Frontal cortex (tissue), 4 donors: ENCODE data around the gene MBD5. TPM values are rescaled to one million over a fixed set of nuclear protein-coding genes. Genes with fewer than 3 reads are reported as not detected.

Experiments used
- DNase-seq, 2 donors: peaks; one replicate each; pipeline ENCODE4 v3.0.0; 2012; ENCODE audit warnings: low spot score in 2 of 2
- FAIRE-seq: peaks from 2 replicates; lab custom pipeline; 2012; peaks lifted over from hg19 to GRCh38; lab: Jason Lieb, UNC
- total RNA-seq: library from RNA; depleted of rRNA; stranded (reverse); fragments of >200 nt; gene quantifications from one replicate; pipeline ENCODE4 v1.2.3, GENCODE V29; 2014
- donor health status: control.
- donor health status: control.
- donor health status: control.

The MBD5 gene
- total RNA-seq, 1 donor from 2014 or later, result 29.3 TPM

DNA sequence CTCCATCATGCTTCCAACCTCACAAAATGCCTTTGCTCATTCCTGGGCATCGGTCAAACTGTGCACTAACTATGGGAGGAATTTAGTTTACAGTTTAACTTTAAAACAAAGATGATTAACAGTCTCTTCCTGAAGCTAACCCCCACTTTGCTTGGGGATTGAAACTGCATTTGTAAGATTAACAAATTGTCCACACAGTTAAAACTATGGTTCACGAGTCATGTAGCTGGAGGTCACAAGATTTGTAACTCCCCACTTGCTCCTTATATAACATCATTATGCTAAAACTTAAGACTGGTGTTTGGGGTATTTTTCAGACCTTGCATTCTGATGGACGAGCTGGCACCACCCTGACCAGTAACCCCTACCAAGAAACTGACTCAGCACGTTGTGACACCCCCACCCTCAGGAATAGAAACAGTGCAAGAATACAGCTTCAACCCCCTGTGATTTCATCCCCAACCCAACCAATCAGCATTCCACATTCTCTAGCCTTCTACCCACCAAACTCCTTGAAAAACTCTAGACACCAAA, 252.3 kb downstream of the MBD5 start:
- DNase-seq (no peak), FAIRE-seq (no peak)

DNA sequence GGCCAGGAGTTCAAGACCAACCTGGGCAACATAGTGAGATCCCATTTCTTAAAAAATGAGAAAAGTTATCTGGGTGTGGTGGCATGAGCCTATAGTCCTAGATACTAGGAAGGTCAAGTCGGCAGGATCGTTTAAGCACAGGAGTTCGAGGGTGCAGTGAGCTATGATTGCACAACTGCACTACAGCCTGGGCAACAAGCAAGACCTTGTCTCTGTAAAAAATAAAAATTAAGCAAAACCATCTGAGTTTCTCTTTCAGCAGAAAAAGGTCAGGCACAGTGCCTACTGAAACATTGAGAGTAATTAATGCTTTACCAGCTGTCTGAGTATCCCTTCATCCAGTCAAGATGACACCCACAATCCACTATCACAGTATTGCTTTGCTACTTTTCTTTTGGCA, 258.3 kb downstream of the MBD5 start:
- no peak for FAIRE-seq
- DNase-seq, result no peak

DNA sequence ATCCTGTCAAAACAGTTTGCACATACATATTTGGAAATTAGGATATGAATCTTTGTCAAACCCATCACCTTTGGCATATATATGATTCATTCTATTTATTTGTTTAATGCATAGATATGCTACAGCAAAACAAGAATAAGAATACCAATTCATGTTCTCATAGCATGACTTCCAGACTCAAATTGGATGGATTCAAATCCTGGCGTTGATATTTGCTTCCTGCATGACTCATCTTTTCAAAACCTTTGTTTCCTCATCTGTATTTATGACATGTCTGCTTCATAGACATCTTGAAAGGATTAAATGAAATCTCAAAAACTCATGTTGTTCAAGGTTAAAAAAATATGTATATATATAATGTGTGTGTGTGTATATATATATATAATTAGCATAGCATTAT, 261.3 kb downstream of the MBD5 start:
- DNase-seq (no peak), FAIRE-seq (no peak)

DNA sequence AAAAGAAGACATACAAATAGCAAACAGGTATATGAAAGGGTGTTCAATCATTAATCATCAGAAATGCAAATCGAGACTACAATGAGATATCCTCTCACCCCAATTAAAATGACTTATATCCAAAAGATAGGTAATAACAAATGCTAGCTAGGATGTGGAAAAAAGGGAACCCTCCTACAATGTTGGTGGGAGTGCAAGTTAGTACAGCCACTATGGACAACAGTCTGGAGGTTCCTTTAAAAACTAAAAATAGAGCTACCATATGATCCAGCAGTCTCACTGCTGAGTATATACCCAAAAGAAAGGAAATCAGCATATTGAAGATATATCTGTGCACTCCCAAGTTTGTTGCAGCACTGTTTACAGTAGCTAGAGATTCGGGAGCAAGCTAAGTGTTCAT, 271.5 kb downstream of the MBD5 start:
- DNase-seq, result no peak
- FAIRE-seq, result no peak

DNA sequence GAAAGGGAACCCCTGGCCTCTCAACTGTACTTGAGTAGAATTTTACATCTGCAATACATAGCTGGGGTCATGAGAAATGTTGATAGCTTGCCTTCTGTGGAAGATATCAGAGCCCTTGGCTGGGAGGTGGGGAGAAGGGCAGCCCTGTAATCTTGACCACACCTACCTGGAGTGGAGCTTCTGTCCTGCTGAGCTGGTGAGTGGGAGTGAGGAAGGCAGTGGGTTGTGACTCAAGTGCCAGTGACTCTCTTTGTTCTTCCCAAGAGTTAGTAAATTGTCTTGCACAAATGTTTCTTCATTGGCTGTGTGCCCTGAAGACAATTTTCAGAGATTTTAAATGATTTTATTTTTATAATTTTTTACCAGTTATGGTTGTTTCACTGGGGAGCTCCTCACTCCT, 277.3 kb downstream of the MBD5 start:
- FAIRE-seq (no peak), DNase-seq (no peak)

DNA sequence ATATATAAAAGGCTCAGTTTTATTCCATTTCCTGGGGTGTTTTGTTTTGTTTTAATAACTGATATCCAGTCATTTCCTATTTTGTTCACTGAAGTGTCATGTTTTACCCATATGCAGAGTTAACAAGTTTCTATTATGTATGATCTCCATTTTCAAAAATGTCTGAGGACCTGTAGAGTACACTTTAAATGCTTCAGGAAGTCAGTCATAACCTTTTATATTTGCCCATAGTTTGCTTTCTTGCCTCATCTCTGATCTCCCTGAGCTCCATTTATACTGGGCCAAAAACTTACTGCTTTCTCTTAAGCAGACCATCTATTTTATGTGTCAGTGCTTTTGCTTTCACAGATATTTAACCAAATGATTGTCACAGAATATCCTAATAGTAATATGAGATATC, 278.7 kb downstream of the MBD5 start:
- no peak for FAIRE-seq
- DNase-seq, result no peak

DNA sequence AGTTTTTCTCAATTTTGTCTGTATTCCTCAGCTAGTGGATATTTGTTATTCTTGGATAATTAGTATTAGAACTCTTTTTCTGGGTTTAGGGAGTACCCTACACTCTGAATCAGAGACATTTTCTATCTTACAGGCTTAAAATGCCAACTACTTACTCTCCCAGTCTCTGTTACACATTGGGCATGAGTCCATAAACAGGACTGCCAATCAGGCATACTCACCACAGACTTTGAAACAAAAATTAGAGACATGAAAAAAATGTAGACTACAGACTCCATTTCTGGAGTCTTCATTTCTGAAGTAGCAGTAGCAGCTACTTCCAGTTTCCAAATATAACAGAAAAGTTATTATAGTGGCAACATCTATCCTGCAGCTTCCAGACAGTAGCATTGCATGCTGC, 279.7 kb downstream of the MBD5 start:
- DNase-seq (no peak), FAIRE-seq (no peak)

DNA sequence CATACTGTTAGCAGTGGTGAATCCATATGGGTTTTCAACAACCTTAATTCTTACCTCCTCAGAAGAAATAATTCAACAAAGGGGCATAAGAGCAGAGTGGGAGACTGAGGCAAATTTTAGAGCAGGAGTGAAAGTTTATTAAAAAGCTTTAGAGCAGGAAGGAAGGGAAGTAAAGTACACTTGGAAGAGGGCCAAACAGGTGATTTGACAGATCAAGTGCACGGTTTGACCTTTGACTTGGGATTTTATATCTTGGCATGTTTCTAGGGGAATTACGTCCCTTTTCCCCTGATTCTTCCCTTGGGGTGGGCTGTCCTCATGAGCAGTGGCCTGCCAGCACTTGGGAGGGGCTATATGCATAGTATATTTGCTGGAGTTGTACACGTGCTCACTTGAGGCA, 280.5 kb downstream of the MBD5 start:
- DNase-seq, result no peak
- FAIRE-seq, result no peak

- FAIRE-seq, result no peak
- no peak for DNase-seq
These were observed 281.6 kb downstream of the MBD5 start for GRCh38 chr2:148302526-148302925.

DNA sequence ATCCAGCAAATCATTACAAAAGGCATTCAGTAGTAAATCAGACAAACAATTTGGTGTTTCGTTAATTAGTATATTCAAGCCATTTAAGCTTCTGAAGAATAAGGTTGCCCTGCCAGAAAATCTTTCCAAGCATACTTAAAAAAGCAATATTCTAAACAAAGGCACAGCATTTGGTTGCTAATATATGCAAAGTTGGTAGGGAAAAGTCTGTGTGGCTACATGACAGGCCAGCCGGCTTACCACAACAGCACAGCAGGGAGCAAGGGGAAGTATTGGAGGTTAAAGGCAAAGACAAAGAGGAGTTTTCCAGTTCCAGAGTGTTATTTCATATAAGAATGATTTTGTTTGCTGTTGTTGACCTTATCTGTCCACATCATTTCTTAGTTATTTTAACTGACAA, 282.3 kb downstream of the MBD5 start:
- FAIRE-seq, result no peak
- DNase-seq, result no peak

GRCh38 chr2:148305476-148305875, 284.6 kb downstream of the MBD5 start:
- FAIRE-seq (no peak), DNase-seq (no peak)

GRCh38 chr2:148306027-148306426, 285.1 kb downstream of the MBD5 start:
- no peak for FAIRE-seq
- no peak for DNase-seq

- no peak for FAIRE-seq
- no peak for DNase-seq
These were observed 296.7 kb downstream of the MBD5 start for GRCh38 chr2:148317598-148317997.

- FAIRE-seq, result no peak
These were observed 317.6 kb downstream of the MBD5 start for GRCh38 chr2:148338541-148338940.

DNA sequence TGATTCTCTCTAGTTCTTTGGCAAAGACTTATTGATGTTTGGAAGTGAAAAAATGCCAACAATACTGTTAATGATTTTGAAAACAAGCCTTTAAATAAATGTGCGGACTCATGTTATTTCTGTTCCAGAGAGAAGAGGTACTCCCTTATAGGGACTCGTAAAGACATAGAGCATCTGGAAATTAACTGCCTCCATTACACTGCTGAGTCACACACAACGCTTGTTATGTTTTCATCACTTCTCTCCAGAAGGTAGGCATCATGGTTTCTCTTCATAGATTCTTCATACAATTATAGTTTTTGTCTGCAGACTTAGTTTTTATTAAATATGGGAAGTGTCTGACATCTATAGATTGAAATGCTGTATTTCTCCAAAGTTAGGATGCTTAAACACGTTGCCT, 321.2 kb downstream of the MBD5 start:
- FAIRE-seq (no peak), DNase-seq (no peak)

More at GRCh38 chr2:148338541-148338940, 317.6 kb downstream of the MBD5 start:
- DNase-seq, result no peak

GRCh38 chr2:148350199-148350598, 329.3 kb downstream of the MBD5 start:
- FAIRE-seq (no peak), DNase-seq (no peak)

DNA sequence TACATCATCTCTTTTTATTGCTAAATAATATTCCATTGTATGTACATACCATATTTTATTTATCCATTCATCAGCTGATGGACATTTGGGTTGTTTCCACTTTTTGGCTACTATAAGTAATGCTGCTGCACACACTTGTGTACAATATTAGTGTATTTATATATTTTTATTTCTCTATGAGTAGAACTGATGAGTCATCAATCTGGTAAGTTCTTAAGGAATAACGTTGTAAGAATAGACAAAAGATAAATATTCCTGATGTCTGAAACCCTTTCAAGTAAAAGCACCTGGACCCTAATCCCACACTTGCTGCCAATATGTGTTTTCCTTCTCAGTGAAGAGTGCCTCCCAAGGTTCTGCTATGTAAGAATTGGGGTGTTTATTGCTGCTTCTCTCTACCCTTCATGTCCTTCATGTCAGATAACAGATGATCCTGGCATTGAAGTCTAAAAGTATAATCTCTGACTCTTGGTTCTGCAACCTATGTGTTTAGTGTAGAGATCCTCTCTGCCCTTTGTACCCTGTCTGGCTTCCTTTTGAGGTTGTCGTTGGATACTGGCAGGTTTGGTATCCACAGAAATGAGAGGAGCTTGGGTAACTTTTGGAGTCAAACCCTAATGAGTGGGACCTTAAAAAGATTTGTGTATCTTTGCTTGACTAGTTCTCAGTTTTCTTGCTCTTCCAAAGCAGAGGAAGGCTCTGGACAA, 330.7 kb downstream of the MBD5 start:
- FAIRE-seq, result no peak
- DNase-seq, result no peak

- FAIRE-seq (no peak), DNase-seq (no peak)
These were observed 337.5 kb downstream of the MBD5 start for GRCh38 chr2:148358375-148358774.

- no peak for DNase-seq
- FAIRE-seq, result no peak
These were observed 339.8 kb downstream of the MBD5 start for GRCh38 chr2:148360662-148361061.

DNA sequence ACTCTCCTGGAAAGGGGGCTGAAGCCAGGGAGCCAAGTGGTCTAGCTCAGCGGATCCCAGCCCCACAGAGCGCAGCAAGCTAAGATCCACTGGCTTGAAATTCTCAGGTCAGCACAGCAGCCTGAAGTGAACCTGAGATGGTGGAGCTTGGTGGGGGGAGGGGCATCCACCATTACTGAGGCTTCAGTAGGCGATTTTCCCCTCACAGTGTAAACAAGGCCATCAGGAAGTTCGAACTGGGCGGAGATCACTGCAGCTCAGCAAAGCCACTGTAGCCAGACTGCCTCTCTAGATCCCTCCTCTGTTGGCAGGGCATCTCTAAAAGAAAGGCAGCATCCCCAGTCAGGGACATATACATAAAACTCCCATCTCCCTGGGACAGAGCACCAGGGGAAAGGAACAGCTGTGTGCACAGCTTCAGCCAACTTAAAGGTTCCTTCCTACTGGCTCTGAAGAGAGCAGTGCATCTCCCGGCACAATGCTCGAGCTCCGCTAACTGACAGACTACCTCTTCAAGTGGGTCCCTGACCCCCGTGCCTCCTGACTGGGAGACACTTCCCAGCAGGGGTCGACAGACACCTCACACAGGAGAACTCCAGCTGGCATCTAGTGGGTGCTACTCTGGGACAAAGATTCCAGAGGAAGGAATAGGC, 341.4 kb downstream of the MBD5 start:
- FAIRE-seq, result no peak

DNA sequence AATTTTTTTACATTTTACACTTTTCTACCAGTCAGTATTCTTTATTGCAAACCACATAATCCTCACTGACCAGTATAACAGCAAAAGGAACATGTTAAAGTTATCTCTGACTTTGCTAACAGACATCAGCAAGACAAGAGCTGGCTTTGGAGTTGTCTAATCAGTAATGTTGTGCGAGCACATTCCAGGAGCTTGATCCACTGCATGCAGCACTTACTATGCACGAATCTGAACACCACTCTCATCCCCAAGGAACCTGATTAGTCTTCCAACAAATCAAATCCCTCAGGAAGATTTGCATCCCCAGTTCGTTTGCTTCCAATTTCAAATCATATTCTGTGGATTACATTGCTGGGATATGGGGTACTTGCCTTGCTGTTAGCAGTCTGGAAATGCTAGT, 354.3 kb downstream of the MBD5 start:
- no peak for FAIRE-seq

More for the DNA sequence above, 341.4 kb downstream of the MBD5 start:
- DNase-seq, result no peak

DNA sequence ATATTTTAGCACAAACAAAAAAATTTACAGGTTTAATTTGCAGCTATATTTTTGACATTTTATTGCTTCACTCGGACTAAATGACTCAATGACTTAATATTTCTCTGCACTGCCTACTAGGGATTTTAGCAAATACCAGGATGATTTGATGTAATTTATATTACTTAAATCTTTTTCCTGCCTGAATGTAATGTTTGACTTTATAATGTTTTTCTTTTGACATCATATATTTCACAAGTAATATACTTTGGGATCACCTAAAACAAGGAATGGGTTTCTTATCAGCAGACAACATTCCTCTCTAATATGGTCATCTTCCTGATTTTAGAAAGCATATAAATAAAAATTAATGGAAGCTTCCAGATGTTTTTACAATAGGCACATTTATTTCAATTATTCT, 370.4 kb downstream of the MBD5 start:
- FAIRE-seq, result no peak
- DNase-seq, result no peak

More for the DNA sequence above, 354.3 kb downstream of the MBD5 start:
- no peak for DNase-seq
